Activated B cell treated with CpG ODN at 0.5 μM for 24 hours (primary cell): ENCODE measurements around the gene C19orf67. TPM values are rescaled to one million over a fixed set of nuclear protein-coding genes. Genes with fewer than 3 reads are reported as not detected.
A peak's percentile ranks its signal among the peaks of the same experiment; 100 is the strongest.

Experiments used
- ATAC-seq: fragments of 200-7000 bp; cut with Tn5 transposase; one replicate; pipeline ENCODE4 v1.10.0; 2021; ENCODE audit warnings: low read depth, mild to moderate bottlenecking, moderate library complexity
- CTCF ChIA-PET: fragments of 350-600 bp; sonication (Branson Sonifier 250); formaldehyde crosslinking; loops from one replicate; lab custom pipeline; 2021; ENCODE audit warnings: antibody characterized with exemption; lab: Charles Lee
- POLR2A ChIA-PET: fragments of 350-600 bp; sonication (Branson Sonifier 250); formaldehyde crosslinking; loops from one replicate; lab custom pipeline; 2021; ENCODE audit warnings: antibody characterized with exemption; lab: Charles Lee
- DNase-seq: peaks from one replicate; pipeline ENCODE4 v3.0.0; 2022
- H3K27ac Mint-ChIP-seq: one replicate; pipeline ENCODE4 v1.8.0; 2020; ENCODE audit warnings: mixed read lengths
- H3K27me3 Mint-ChIP-seq: one replicate; pipeline ENCODE4 v1.8.0; 2021; ENCODE audit warnings: mixed read lengths
- H3K36me3 Mint-ChIP-seq: one replicate; pipeline ENCODE4 v1.8.0; 2021; ENCODE audit warnings: low read depth, mixed read lengths
- H3K4me1 Mint-ChIP-seq: one replicate; pipeline ENCODE4 v1.8.0; 2021; ENCODE audit warnings: mixed read lengths
- H3K4me3 Mint-ChIP-seq: one replicate; pipeline ENCODE4 v1.8.0; 2020; ENCODE audit warnings: mild to moderate bottlenecking, mixed read lengths
- H3K9me3 Mint-ChIP-seq: one replicate; pipeline ENCODE4 v1.8.0; 2020; ENCODE audit warnings: mixed read lengths
- intact Hi-C: fragments of 100-400 bp; cut with micrococcal nuclease; formaldehyde crosslinking; loops from one replicate; pipeline ENCODE4 v1.15.1; 2024
- total RNA-seq: library from RNA; stranded (reverse); gene quantifications from 2 replicates; pipeline ENCODE4 v1.2.3, GENCODE V29; 2022
- TF ChIP-seq, protein P1 (sequence below): fragments of 200-600 bp; IDR thresholded peaks from one replicate; pipeline ENCODE4 v1.8.0; 2022; ENCODE audit warnings: antibody characterized with exemption, mild to moderate bottlenecking

C19orf67 gene
- not detected in 2 replicates for total RNA-seq

DNA sequence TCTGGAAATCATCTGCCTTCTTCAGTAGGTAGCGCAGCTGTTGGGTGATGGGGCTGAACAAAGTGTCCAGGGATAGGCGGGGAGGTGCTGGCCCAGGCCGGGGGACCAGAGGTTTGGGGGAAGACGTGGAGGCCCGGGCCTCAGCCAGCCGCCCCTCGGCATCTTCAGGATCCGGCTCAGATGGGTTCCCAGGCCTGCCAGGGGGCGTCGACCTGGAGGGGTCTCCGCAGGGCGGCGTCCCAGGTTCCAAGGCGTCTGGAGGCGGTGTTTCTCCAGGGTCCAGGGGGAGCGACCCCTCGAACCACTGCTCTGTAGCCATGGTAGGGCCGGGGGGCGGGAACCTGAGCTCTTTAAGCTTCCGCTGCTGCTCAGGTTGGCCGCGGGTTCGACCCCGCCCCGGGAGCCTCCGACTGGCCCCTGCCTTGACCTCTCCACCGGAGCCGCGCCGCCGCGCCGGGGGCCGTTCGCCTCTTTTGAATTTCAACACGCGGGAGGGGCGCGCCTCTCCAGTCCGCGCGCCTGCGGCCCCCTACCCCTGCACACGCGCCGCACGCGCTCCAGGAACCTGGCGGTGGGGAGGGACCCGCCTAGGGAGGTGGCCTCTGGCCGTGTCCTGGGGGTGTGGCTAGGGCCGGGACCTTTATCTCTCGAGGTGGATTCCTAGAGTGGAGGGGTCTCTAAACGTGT lies at the start of gene C19orf67:
C19orf67 (minus strand) TSS at position 475 of the 687 bp plus-strand sequence; CDS start at position 319, 156 bp downstream.
- no peaks in the 10 kb centered on the region for H3K27me3 Mint-ChIP-seq
- ATAC-seq: no peak
- no peak within 1 kb of the TSS for H3K4me3 Mint-ChIP-seq
- H3K36me3 Mint-ChIP-seq: peaks cover 16% of the 10 kb centered on the region
- no peaks in the 10 kb centered on the region for H3K9me3 Mint-ChIP-seq
- TF ChIP-seq, protein P1, sequence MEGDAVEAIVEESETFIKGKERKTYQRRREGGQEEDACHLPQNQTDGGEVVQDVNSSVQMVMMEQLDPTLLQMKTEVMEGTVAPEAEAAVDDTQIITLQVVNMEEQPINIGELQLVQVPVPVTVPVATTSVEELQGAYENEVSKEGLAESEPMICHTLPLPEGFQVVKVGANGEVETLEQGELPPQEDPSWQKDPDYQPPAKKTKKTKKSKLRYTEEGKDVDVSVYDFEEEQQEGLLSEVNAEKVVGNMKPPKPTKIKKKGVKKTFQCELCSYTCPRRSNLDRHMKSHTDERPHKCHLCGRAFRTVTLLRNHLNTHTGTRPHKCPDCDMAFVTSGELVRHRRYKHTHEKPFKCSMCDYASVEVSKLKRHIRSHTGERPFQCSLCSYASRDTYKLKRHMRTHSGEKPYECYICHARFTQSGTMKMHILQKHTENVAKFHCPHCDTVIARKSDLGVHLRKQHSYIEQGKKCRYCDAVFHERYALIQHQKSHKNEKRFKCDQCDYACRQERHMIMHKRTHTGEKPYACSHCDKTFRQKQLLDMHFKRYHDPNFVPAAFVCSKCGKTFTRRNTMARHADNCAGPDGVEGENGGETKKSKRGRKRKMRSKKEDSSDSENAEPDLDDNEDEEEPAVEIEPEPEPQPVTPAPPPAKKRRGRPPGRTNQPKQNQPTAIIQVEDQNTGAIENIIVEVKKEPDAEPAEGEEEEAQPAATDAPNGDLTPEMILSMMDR: no peak
- peaks cover 20% of the 10 kb centered on the region for H3K4me1 Mint-ChIP-seq
- H3K27ac Mint-ChIP-seq: no peak within 1 kb of the TSS
- POLR2A ChIA-PET: no interaction called here
- DNase-seq: no peak
- intact Hi-C loops: no loop called here
- CTCF ChIA-PET: interaction anchor here (0.6 kb wide), 1 partner anchor 67 kb away, joined by 4 read pairs; no protein-coding TSS in a partner anchor

DNA sequence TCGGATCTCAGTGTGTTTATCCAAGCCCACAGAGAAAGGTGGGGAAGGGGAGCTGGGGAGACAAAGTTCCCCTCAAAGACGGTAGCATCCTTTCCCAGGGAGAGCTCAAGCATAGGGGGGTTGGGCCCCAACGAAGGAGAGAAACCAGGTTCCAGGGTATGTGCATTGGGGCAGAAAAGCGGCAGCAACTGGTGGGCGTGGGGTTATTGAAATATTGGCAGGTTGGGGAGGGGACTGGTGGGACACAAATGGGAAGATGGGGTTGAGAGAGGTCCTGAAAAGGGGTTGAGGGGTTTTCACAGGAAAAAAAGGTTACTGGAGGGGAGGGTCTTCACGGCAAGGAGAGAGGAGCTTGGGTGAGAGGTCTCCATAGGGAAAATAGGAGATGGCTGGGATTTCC lies 49.8 kb upstream of the C19orf67 start:
- H3K4me1 Mint-ChIP-seq: peaks cover 16% of the 10 kb centered on the region
- intact Hi-C loops: loop anchor here (5.0 kb wide), 3 partner anchors 338 to 983 kb away; partner anchors contain the start of genes IER2, NDUFB7, STX10 and ZSWIM4

DNA sequence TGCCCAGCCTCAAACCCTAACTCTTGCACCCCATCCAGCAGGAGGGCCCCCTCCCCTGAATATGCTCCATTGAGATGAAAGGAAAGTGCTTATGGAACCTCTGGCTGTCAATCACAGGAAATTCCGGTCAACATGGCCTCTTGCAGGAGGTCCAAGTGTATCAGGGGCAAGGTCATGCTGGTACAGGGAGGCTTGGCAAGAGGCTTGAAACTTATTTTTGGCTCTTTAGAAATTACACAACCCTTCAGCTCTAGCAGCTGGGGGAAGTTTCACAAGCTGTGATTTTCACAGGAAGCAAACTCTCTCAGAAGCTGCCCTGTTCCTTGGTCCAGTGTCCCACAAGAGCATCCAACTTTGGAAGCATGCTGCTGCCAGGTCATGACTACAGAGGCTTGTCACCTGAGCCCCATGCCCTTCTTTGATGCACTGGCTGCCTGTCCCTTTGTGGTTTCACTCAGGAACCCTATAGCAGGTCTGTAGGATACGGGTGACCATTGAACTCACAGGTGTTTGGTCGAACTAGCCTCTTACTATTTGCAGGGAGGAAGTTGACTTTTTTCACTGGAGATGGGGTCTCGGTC lies 42.4 kb upstream of the C19orf67 start:
- Mint-ChIP-seq H3K27me3 (no peaks in the 10 kb centered on the region), H3K36me3 (no peaks in the 10 kb centered on the region), H3K4me1 (peaks cover 3% of the 10 kb centered on the region), H3K4me3 (no peak overlapping the region), H3K9me3 (no peaks in the 10 kb centered on the region), H3K27ac (no peak overlapping the region)
- DNase-seq (no peak), ATAC-seq (no peak)
- POLR2A ChIA-PET: no interaction called here
- CTCF ChIA-PET: no interaction called here
- TF ChIP-seq, protein P1: no peak
- intact Hi-C loops: no loop called here

More for the DNA sequence above, 49.8 kb upstream of the C19orf67 start:
- Mint-ChIP-seq H3K27ac (peak overlapping the region; percentile 20), H3K9me3 (no peaks in the 10 kb centered on the region), H3K36me3 (peaks cover 10% of the 10 kb centered on the region), H3K27me3 (no peaks in the 10 kb centered on the region), H3K4me3 (peak overlapping the region; percentile 94)
- ATAC-seq (no peak), DNase-seq (no peak)
- ChIA-PET CTCF (interaction anchor here (1.1 to 3.6 kb wide), 3 partner anchors 60 to 338 kb away, joined by 3 to 33 read pairs (median 4); no protein-coding TSS in a partner anchor), POLR2A (interaction anchor here (0.7 kb wide), 1 partner anchor 333 kb away, joined by 6 read pairs; no protein-coding TSS in a partner anchor)
- TF ChIP-seq, protein P1: no peak

DNA sequence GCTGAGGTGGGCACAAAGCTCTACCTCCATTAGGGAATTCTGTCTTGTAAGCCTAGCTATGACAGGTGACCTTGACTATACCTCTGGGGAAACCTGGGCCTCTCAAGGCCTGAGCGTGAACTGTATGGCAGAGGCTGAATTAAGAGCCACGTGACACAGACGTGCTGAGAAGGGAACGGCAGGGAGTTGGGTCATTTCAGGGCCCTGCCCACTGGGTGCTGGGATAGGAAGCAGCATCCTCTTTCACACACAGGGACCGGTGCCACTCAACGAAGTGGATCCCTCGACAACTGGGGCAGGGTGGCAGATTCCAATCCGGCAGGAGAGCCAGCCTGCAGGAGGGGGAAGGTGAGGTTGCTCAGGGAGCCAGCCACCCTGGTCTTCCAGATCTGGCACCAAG lies 41.6 kb upstream of the C19orf67 start:
- H3K36me3 Mint-ChIP-seq: no peaks in the 10 kb centered on the region
- no peak overlapping the region for H3K4me3 Mint-ChIP-seq
- DNase-seq: no peak
- H3K4me1 Mint-ChIP-seq: peaks cover 3% of the 10 kb centered on the region
- H3K27ac Mint-ChIP-seq: no peak overlapping the region
- intact Hi-C loops: no loop called here
- TF ChIP-seq, protein P1: no peak
- ChIA-PET POLR2A (no interaction called here), CTCF (interaction anchor here (1.4 kb wide), 1 partner anchor 222 kb away, joined by 4 read pairs; no protein-coding TSS in a partner anchor)
- ATAC-seq: no peak
- no peaks in the 10 kb centered on the region for H3K9me3 Mint-ChIP-seq
- no peaks in the 10 kb centered on the region for H3K27me3 Mint-ChIP-seq

DNA sequence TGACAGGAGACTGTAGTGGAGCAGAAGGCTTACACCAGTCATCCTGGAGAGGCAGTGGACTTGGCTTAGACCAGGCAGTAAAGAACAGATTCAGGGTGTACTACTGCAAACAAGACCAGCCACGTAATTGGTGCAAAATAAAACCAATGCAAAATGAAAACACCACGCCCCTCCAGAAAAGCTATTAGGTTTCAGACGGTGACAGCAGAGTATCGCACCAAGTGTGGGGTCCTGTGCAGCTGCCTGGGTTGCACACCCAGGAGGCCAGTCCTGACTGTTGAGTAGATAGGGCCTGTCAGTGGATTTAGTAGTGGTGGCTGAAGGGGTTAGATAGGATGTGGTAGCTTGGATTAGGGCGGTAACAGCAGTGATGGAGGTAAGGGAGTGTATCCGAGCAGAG lies 37.3 kb upstream of the C19orf67 start:
- peaks cover 1% of the 10 kb centered on the region for H3K36me3 Mint-ChIP-seq
- H3K9me3 Mint-ChIP-seq: no peaks in the 10 kb centered on the region
- H3K27ac Mint-ChIP-seq: no peak overlapping the region
- ATAC-seq: no peak
- intact Hi-C loops: no loop called here
- peaks cover 8% of the 10 kb centered on the region for H3K4me1 Mint-ChIP-seq
- ChIA-PET POLR2A (interaction anchor here (0.7 kb wide), 1 partner anchor 489 kb away, joined by 4 read pairs; no protein-coding TSS in a partner anchor), CTCF (no interaction called here)
- no peak overlapping the region for H3K4me3 Mint-ChIP-seq
- DNase-seq: no peak
- no peaks in the 10 kb centered on the region for H3K27me3 Mint-ChIP-seq
- TF ChIP-seq, protein P1: no peak
